Loucy (cell line): ENCODE data around the gene ANKRD16.

Source experiments
- H2AFZ ChIP-seq: fragments of 200-600 bp; sonication (generic); 2 replicates; pipeline ENCODE4 v1.6.0; 2016; ENCODE audit warnings: antibody characterized with exemption, mild to moderate bottlenecking, low read length, moderate library complexity
- H3F3A ChIP-seq: fragments of 200-600 bp; 2 replicates; pipeline ENCODE4 v1.6.0; 2016; ENCODE audit warnings: antibody characterized with exemption, low read depth, mild to moderate bottlenecking
- H3K27me3 ChIP-seq: fragments of 200-600 bp; sonication (generic); 2 replicates; pipeline ENCODE4 v1.6.1; 2014; ENCODE audit warnings: low read length, mild to moderate bottlenecking; ENCODE audit not compliant: insufficient read depth, poor library complexity, severe bottlenecking
- H3K36me3 ChIP-seq: fragments of 200-600 bp; sonication (generic); 2 replicates; pipeline ENCODE4 v1.6.1; 2016; ENCODE audit warnings: low read length; ENCODE audit not compliant: insufficient read depth
- H3K4me1 ChIP-seq: fragments of 200-600 bp; sonication (generic); 2 replicates; pipeline ENCODE4 v1.5.1; 2014; ENCODE audit warnings: low read length, mild to moderate bottlenecking; ENCODE audit not compliant: insufficient read depth, poor library complexity, severe bottlenecking
- H3K4me2 ChIP-seq: fragments of 200-600 bp; sonication (generic); 2 replicates; pipeline ENCODE4 v1.6.0; 2014; ENCODE audit warnings: antibody characterized with exemption, low read length, low read depth, mild to moderate bottlenecking; ENCODE audit not compliant: poor library complexity, severe bottlenecking
- H3K4me3 ChIP-seq: fragments of 200-600 bp; sonication (generic); 2 replicates; pipeline ENCODE4 v1.5.1; 2014; ENCODE audit warnings: low read length, mild to moderate bottlenecking, mixed read lengths; ENCODE audit not compliant: poor library complexity, severe bottlenecking
- H3K79me2 ChIP-seq: fragments of 200-600 bp; sonication (generic); 2 replicates; pipeline ENCODE4 v1.6.1; 2014; ENCODE audit warnings: low read length; ENCODE audit not compliant: insufficient read depth
- H3K9ac ChIP-seq: fragments of 200-600 bp; sonication (generic); 2 replicates; pipeline ENCODE4 v1.6.0; 2014; ENCODE audit warnings: mild to moderate bottlenecking, low read depth, low read length, moderate library complexity; ENCODE audit not compliant: poor library complexity, severe bottlenecking
- H3K9me2 ChIP-seq: fragments of 200-600 bp; sonication (generic); replicated peaks from 2 replicates; pipeline ENCODE4 v1.6.1; 2016; ENCODE audit warnings: low read depth, low read length, mixed read lengths
- H3K9me3 ChIP-seq: fragments of 200-600 bp; sonication (generic); 2 replicates; pipeline ENCODE4 v1.6.1; 2014; ENCODE audit warnings: mild to moderate bottlenecking, antibody characterized with exemption, low read length, low read depth; ENCODE audit not compliant: insufficient read depth
- H4K20me1 ChIP-seq: fragments of 200-600 bp; sonication (generic); 2 replicates; pipeline ENCODE4 v1.6.0; 2014; ENCODE audit warnings: antibody characterized with exemption, low read length, mild to moderate bottlenecking; ENCODE audit not compliant: insufficient read depth, poor library complexity, severe bottlenecking
- EZH2phosphoT487 ChIP-seq: fragments of 200-600 bp; IDR thresholded peaks from 2 replicates; pipeline ENCODE4 v1.6.1; 2018; ENCODE audit warnings: antibody characterized with exemption, mild to moderate bottlenecking, moderate library complexity, borderline replicate concordance
- TF ChIP-seq, protein P1 (sequence below): fragments of 200-600 bp; sonication (generic); conservative IDR thresholded peaks from 2 replicates; pipeline ENCODE4 v1.5.1; 2014; ENCODE audit warnings: mild to moderate bottlenecking, antibody characterized with exemption, low read length

Gene ANKRD16

DNA sequence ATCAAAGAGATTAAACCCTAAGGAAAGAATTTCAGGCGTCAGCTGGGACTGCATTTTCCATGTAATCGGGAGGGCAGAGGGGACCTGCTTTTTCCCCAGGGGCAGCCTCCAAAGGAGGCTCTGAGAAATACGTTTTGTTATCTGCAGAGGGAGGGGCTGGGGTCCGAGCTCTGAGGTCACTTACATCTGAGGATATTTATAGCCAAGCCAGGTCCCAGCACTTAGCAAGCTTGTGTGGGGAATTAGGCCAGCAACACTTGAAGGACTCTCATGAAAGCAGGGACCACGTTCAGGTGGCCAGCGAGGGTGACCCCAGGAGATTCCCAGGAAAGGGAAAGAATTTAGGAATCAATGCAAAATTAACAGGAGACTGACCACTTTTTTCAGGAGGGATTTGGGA is 55.9 kb downstream of the ANKRD16 start:
- H2AFZ ChIP-seq, result no peak overlapping the region
- H3K36me3 ChIP-seq, result no peaks in the 10 kb centered on the region
- H3K9me2 ChIP-seq, result no peaks in the 10 kb centered on the region
- H3K27me3 ChIP-seq, result no peaks in the 10 kb centered on the region
- H3K9ac ChIP-seq, result no peak overlapping the region
- no peaks in the 10 kb centered on the region for H3F3A ChIP-seq
- TF ChIP-seq, protein P1, sequence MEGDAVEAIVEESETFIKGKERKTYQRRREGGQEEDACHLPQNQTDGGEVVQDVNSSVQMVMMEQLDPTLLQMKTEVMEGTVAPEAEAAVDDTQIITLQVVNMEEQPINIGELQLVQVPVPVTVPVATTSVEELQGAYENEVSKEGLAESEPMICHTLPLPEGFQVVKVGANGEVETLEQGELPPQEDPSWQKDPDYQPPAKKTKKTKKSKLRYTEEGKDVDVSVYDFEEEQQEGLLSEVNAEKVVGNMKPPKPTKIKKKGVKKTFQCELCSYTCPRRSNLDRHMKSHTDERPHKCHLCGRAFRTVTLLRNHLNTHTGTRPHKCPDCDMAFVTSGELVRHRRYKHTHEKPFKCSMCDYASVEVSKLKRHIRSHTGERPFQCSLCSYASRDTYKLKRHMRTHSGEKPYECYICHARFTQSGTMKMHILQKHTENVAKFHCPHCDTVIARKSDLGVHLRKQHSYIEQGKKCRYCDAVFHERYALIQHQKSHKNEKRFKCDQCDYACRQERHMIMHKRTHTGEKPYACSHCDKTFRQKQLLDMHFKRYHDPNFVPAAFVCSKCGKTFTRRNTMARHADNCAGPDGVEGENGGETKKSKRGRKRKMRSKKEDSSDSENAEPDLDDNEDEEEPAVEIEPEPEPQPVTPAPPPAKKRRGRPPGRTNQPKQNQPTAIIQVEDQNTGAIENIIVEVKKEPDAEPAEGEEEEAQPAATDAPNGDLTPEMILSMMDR, result no peak
- TF ChIP-seq EZH2phosphoT487, result no peak
- H3K79me2 ChIP-seq, result no peaks in the 10 kb centered on the region
- no peaks in the 10 kb centered on the region for H3K4me1 ChIP-seq
- H3K4me2 ChIP-seq, result no peak overlapping the region
- H3K9me3 ChIP-seq, result no peaks in the 10 kb centered on the region
- no peak overlapping the region for H3K4me3 ChIP-seq
- no peaks in the 10 kb centered on the region for H4K20me1 ChIP-seq

DNA sequence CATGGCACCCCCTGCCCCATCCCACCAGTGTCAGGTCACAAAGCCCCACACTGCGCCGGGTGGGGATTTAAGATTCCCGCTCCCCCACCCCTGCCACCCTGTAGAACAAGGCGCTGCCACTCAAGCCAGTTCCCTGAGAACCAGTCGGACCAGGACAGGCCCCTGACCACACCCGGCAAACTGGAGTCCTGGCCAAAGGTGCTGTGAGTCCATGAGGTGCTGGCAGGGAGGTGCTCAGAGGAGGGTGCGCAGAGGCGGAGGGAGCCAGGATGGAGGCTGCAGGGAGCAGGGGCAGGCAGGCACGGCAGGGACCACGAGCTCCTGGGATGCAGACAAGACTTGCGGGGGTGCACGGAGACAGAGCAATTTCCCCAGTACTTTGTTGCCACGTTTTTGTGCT is 56.7 kb downstream of the ANKRD16 start:
- no peak overlapping the region for H3K4me3 ChIP-seq
- TF ChIP-seq, protein P1, result no peak
- no peak for TF ChIP-seq EZH2phosphoT487
- H3K9ac ChIP-seq, result no peak overlapping the region
- H3K9me3 ChIP-seq, result no peaks in the 10 kb centered on the region
- H3K27me3 ChIP-seq, result no peaks in the 10 kb centered on the region
- no peaks in the 10 kb centered on the region for H3K9me2 ChIP-seq
- H3K79me2 ChIP-seq, result no peaks in the 10 kb centered on the region
- no peaks in the 10 kb centered on the region for H3K36me3 ChIP-seq
- no peaks in the 10 kb centered on the region for H3K4me1 ChIP-seq
- H2AFZ ChIP-seq, result no peak overlapping the region
- no peak overlapping the region for H3K4me2 ChIP-seq
- H4K20me1 ChIP-seq, result no peaks in the 10 kb centered on the region
- no peaks in the 10 kb centered on the region for H3F3A ChIP-seq

DNA sequence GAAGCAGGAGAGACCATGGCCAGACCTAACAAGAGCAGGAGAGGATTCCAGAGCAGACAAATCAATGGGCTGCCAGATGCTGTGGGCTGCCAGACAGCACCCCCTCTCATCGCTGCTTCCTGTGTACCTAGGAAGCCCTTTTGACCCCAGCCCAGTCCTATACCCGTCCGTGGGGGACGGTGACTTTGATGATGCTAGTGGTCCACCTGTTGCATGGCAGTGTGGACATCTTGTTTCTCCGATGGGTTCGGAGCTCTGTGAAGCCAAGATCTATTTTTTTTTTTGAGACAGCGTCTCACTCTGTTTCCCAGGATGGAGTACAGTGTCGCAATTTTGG is 58.3 kb downstream of the ANKRD16 start:
- Histone ChIP-seq H3K9ac (no peak overlapping the region), H4K20me1 (no peaks in the 10 kb centered on the region), H2AFZ (no peak overlapping the region), H3K4me3 (no peak overlapping the region), H3K36me3 (no peaks in the 10 kb centered on the region), H3K4me2 (no peak overlapping the region), H3K9me2 (no peaks in the 10 kb centered on the region), H3K9me3 (no peaks in the 10 kb centered on the region), H3F3A (no peaks in the 10 kb centered on the region), H3K79me2 (no peaks in the 10 kb centered on the region), H3K4me1 (no peaks in the 10 kb centered on the region), H3K27me3 (no peaks in the 10 kb centered on the region)
- TF ChIP-seq EZH2phosphoT487, result no peak
- TF ChIP-seq, protein P1, result no peak
